NCI-H128 (cell line): ENCODE results near the gene FLNB.
A peak's percentile ranks its signal among the peaks of the same experiment; 100 is the strongest.

ENCODE experiments used
- DNase-seq: peaks from one replicate; lab custom pipeline; 2025; ENCODE audit not compliant: unreplicated experiment; lab: John Stamatoyannopoulos, UW

The FLNB gene

GRCh38 chr3:58009749-58010535, 1.7 kb downstream of the FLNB start:
- DNase-seq, result no peak

GRCh38 chr3:58010562-58010961, 2.3 kb downstream of the FLNB start:
- no peak for DNase-seq

GRCh38 chr3:58011580-58011979, 3.4 kb downstream of the FLNB start:
- DNase-seq, result no peak

- DNase-seq, result no peak
Observed at GRCh38 chr3:58012302-58012701, 4.1 kb downstream of the FLNB start.

GRCh38 chr3:58013099-58013498, 4.9 kb downstream of the FLNB start:
- DNase-seq, result no peak

- no peak for DNase-seq
Observed at GRCh38 chr3:58013973-58014649, 5.9 kb downstream of the FLNB start.

- DNase-seq, result no peak
Observed at GRCh38 chr3:58015520-58015915, 7.3 kb downstream of the FLNB start.

GRCh38 chr3:58016710-58017109, 8.5 kb downstream of the FLNB start:
- DNase-seq, result no peak

- no peak for DNase-seq
Observed at GRCh38 chr3:58018892-58019742, 10.9 kb downstream of the FLNB start.

- no peak for DNase-seq
Observed at GRCh38 chr3:58020783-58021071, 12.5 kb downstream of the FLNB start.

GRCh38 chr3:58021072-58021959, 13.1 kb downstream of the FLNB start:
- peak; percentile 30 for DNase-seq

- DNase-seq, result no peak
Observed at GRCh38 chr3:58021962-58022361, 13.7 kb downstream of the FLNB start.

GRCh38 chr3:58022490-58022889, 14.3 kb downstream of the FLNB start:
- DNase-seq, result no peak

- no peak for DNase-seq
Observed at GRCh38 chr3:58023531-58023930, 15.3 kb downstream of the FLNB start.

GRCh38 chr3:58025406-58025805, 17.2 kb downstream of the FLNB start:
- no peak for DNase-seq

- DNase-seq, result peak; percentile 67
Observed at GRCh38 chr3:58025837-58026569, 17.8 kb downstream of the FLNB start.

- DNase-seq, result no peak
Observed at GRCh38 chr3:58026598-58026997, 18.4 kb downstream of the FLNB start.

GRCh38 chr3:58027704-58028317, 19.6 kb downstream of the FLNB start:
- no peak for DNase-seq

- no peak for DNase-seq
Observed at GRCh38 chr3:58028902-58029301, 20.7 kb downstream of the FLNB start.
